CD4-positive, alpha-beta T cell treated with Interleukin-21 for 1 hour (primary cell): ENCODE data around the gene DES.
"Not testable (repeated sequence)": the region's sequence is repeated elsewhere in the genome, so short reads cannot be mapped to it uniquely, and the experiment has no call there.

Source experiments
- DNase-seq: peaks from one replicate; pipeline ENCODE4 v3.0.0-alpha.2; 2020

Gene DES

DNA sequence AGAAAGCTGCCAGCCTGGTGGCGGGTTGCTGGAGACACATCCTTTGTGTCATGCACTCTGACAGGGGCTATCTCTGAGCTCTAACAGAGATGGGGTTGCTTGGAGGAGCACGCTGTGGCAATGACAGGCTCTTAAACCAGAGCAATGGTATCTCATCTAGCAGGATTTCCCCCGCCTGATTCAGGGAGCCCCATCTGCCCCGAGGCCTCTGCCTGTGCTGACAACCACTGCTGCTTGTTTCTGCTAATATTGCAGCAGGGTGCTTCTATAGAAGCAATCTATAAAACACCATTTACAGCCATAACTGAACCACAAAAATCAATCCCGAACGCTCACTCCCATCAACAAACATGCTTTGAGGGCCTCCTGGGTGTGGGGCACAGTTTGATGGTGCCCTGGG lies 17.6 kb upstream of the DES start:
- no peak for DNase-seq

DNA sequence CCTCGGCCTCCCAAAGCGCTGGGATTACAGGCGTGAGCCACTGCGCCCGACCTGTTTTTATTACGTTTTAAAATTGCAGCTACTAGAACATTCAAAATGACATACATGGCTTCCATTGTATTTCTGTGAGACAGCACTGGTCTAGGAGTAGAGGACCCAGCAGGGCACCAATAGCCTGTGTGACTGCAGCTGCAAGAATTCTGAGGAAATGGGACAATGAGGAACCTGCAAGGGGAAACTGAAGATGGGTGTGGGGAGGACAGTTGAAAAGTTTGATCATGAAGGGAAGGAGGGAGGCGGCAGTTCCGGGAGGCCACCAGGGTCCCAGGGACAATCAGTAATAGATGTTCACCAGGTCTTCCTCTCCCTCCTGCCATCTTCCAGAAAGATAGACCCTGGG lies 16.6 kb upstream of the DES start:
- DNase-seq = no peak

DNA sequence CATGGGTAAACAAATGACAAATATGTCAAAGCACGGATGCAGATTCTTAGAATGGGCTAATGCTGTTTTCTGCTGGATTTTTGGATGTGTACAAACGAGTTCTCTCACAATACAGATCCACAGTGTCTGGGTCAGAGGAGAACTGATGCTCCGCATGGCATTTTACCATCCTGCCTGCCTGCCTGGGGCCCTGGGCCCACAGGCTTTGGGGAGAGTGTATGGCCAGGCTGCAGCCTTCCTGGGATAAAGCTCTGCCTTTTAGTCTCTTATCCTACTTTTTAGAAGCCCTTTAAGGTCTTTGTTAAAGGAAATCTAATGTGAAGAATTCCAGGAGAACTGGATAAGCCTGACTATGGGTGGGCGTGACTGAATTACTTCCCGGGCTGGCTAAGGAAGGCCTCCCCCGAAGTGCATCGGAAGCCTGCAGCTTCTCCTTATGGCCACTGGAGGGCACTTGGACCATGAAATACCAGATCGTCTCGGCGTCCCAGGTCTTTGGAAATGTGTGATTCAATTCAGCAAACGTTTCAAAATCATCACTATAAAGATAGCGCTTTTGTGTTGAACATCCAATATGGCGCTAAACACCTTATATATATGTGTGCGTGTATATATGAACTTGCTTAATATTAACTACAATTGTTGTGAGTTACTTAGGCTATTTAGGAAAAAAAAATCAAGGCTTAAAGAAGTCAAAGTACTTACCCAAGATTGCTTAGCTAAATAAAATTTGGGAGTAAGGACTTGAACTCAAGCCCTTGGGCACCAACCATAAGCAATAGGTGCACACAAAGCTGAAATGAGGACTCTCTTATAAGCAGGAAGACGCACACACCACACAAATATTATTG lies 15.3 kb upstream of the DES start:
- DNase-seq = peak; percentile 68

- no peak for DNase-seq
Measured at GRCh38 chr2:219403861-219404260, 14.3 kb upstream of the DES start.

- no peak for DNase-seq
Measured at GRCh38 chr2:219404291-219404910, 13.8 kb upstream of the DES start.

- no peak for DNase-seq
Measured at GRCh38 chr2:219404954-219405353, 13.2 kb upstream of the DES start.

GRCh38 chr2:219405451-219405850 lies 12.7 kb upstream of the DES start:
- DNase-seq = no peak

DNA sequence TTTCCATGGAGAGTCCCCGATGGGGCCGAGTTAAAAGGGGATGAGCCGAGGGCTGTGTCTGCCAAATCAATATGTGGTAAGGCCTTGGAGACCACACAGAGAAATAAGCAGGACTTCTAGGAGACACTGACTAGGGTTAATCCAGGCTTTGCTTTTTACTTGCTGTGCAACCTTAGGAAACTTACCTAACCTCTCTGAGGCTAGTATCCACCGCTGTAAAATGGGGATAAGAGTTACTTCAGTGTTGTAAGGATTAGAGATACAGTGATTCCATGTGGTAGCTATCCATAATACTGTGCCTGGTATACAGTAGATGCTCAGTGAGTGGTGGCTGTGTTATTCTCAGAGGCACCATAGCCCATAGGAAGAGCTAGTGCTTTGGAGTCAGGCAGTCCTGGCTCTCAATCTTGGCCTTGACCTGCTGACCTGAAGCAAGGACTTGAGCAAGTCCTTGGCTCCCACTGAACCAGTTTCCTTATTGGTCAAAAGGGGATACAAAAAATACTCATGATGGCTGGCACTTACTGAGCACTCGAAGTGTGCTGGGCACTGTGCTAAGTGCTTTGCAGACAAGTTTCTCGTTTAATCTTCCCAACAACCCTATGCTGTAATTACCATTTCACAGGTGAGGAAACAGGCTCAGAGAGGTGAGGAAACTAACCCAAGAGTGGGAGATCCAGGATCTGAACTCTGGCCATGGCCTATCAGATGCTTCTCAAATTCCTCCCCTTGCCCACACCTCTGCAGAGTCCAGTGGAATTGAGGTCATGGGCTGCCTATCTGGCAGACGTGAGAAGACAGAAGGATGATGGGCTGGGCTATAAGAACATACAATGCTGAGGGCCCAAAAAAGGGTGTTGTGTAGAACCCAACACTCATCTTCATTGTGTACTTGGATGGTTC lies 12.0 kb upstream of the DES start:
- DNase-seq = no peak

DNA sequence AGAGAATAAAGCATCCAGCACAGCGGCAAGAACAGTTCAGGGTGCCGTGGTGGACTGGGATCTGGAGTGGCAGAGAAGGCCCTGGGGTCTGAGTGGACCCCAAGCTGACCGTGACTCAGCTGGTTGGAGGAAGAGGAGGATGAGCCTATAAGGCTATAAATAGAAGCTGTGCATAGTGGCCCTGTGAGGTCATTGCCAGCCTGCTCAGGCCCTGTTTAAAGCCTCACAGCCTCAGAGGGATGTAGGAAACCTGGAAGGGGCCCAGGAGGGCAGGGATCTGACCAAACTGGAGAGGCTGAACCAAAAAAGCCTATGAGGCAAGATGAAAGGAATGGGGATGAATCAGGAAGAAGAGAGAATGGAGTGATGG lies 11.3 kb upstream of the DES start:
- DNase-seq = no peak

DNA sequence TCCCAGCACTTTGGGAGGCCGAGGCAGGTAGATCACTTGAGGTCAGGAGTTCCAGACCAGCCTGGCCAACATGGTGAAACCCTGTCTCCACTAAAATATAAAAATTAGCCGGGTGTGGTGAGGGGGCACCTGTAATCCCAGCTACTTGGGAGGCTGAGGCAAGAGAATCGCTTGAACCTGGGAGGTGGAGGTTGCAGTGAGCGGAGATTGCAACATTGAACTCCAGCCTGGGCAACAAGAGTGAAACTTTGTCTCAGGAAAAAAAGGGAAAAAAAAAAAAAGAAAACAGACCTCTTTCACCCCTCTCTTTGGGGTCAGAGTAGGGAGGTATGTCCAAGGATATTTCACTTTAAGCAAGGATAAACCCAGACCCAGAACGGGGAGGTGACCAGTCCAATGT lies 10.8 kb upstream of the DES start:
- DNase-seq = not testable (repeated sequence)

- no peak for DNase-seq
Measured at GRCh38 chr2:219408204-219408603, 10.0 kb upstream of the DES start.

DNA sequence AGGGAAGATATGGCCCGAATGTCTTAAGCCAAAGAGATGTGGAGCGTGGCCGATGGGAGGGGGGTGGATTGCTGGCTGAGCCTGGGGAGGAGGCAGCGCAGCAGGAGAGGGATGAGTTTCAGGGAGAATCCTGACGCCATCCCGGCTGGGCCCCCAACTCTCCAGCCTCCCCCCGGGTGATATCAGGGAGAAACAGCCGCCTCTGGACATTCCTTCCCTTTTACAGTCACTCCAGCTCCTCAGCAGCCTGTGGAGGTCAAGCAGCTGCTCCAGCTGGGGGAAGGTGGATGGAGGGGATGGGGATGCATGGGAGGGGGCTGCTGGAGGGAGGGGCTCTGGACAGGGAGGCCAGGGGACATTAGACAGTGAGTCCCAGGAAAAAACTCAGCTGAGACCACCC lies 9.5 kb upstream of the DES start:
- DNase-seq = no peak

DNA sequence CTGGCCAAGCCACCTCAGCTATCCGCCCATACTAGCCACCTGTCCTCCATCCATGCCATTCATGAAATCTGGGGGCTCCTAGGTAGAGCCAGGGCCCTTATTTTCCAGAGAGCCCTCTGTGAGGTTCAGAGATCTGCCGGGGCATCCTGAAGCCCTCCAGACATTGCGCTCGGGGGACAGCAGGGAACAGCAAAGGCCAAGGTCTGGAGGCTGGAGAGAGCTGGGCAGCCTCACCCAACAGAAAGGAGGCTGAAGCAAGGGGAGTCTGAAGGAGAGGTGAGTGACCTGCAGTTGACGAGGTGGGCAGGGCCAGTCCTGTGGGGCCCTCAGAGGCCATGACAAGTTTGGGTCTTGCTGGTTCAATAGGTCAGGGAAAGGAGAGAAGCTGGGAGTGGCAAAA lies 8.6 kb upstream of the DES start:
- no peak for DNase-seq

DNA sequence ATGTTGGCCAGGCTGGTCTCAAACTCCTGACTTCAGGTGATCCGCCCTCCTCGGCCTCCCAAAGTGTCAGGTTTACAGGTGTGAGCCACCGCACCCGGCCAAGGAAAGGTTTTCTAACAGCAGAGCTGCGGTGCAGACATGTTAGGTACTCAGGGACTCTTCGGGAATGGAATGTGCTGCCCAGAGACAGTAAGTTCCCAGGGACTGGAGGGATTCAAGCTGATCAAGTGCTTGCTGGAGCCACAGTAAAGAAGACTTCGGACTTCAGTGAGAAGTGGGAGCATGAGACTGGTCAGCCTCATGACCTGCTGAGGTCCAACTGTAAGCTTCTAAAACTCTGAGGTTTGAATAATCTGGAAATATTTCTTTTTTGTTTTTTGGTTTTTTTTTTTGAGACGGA lies 7.8 kb upstream of the DES start:
- no peak for DNase-seq

GRCh38 chr2:219414857-219415256 lies 3.3 kb upstream of the DES start:
- no peak for DNase-seq

DNA sequence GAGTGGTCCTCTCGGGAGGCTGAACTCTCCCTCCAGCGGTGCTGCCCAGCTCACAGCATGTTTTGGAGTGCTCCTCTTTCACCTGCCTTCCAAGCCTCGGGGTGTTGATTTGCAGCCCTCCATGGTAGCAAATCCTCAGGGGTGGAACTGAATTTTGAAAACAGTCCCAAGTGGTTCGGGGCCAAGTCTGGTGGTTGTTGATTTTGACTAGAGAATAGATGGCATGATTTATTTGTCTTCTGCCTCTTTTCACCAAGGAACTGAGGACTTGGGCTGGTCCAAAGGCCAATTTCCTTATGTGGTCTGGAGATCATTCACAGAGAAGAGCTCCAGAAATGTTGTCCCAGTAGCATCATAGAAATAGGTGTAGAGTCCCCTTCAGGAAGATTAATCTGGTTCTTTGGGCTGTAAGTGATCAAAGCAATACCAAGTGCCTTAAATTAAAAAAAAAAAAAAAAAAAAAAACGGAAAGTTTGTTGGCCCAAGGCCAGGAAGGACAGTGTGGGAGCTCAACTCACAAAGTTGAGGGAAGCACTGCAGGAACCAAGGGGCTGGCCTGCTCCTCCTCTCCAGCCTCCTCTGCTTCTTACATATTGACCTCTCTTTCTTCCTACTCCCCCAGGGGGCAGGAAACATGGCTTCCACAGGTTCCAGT lies 2.5 kb upstream of the DES start:
- DNase-seq = no peak

GRCh38 chr2:219416235-219416602 lies 2.0 kb upstream of the DES start:
- no peak for DNase-seq

GRCh38 chr2:219416938-219417337 lies 1.2 kb upstream of the DES start:
- DNase-seq = no peak

GRCh38 chr2:219417374-219417773 lies 803 bp upstream of the DES start:
- DNase-seq = no peak

DNA sequence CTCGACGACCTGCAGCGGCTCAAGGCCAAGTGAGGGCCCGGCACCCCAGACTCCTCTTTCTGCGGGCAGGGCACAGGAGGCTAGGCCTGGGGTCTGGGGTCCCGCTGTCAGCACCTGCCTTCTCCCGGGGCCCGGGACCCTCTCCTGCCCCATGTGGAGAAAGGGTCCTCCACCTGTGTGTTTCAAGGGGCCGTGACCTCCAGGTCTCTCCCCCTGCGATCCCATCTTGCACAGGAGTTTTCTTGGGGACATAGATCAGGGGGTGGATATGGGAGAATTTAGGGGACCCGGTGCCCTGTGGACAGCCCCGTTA lies 791 bp downstream of the DES start:
- no peak for DNase-seq

DNA sequence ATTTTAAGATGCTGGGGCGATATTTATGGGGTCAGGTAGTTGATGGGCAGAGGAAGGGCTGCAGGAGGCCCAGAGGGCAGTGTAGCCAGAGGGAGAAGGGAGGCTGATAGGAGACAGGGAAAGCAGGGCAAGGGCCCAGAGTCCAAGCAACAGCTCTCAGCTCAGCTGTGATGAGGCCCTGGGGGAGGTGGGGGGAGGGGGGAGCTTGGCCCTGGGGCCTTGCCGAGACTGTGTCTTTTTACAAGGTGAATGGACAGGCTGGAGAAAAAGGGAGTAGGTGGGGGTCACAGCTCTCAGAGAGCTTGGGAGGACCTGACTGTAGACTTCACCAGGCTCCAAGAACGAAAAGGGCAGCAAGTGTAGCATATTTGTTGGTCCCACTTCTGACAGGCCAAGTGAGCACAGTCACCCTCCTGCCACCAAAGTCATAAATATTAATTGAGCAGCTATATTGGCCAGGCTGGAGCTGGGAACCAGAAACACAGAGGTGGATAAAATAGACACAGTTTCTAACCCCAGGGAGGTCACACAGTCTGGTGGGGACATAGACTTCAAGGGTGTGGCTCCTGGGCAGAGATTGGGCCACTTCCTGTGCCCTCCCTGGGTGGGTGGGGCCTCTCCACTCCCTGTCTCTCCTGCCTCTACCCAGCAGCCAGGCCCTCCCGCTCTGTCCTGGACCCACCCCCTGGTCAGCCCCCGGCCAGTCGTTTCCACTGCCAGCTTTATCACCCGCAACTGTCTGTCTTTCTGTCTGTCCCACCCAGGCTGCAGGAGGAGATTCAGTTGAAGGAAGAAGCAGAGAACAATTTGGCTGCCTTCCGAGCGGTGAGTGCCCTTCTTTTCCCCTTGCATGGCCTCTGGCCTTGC lies 1.4 kb downstream of the DES start:
- DNase-seq = no peak

DNA sequence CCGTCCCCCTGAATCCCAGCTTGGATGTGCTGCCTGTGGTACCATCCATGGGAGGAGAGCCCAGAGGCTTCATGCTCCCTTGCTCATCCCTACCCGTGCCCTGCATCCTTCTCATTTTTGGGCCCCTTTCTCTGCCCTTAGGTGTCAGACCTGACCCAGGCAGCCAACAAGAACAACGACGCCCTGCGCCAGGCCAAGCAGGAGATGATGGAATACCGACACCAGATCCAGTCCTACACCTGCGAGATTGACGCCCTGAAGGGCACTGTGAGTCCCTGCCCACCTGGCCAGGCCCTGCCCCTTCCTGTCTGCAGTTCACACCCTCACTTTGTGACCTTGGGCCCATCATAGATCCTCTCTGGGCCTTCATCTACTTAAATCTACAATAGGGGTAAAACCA lies 2.5 kb downstream of the DES start:
- no peak for DNase-seq

- DNase-seq = no peak
Measured at GRCh38 chr2:219421323-219421722, 3.1 kb downstream of the DES start.
